AG04449 (cell line): ENCODE data around the gene TMEM74B.

Experiments used
- CTCF ChIA-PET: fragments of 350-600 bp; formaldehyde crosslinking; extraction: SDS; loops from one replicate; lab custom pipeline; 2021; ENCODE audit warnings: antibody characterized with exemption; lab: Yijun Ruan, JAX
- POLR2A ChIA-PET: fragments of 400-600, 350-600 bp; formaldehyde crosslinking; extraction: SDS; loops from one replicate; lab custom pipeline; 2020; ENCODE audit warnings: antibody characterized with exemption, inconsistent platforms; lab: Yijun Ruan, JAX
- DNase-seq: peaks from one replicate; pipeline ENCODE4 v3.0.0-alpha.2; 2010; ENCODE audit warnings: low read depth, low spot score
- H3K4me3 ChIP-seq: 2 replicates; pipeline ENCODE4 v1.5.1; 2011; ENCODE audit warnings: low read depth, mild to moderate bottlenecking, control low read depth, low read length
- TF ChIP-seq, protein P1 (sequence below): IDR thresholded peaks from one replicate; pipeline ENCODE4 v1.5.1; 2011; ENCODE audit warnings: mild to moderate bottlenecking, moderate library complexity, low read length, control low read depth, inconsistent platforms; ENCODE audit not compliant: insufficient read depth; ENCODE audit errors: missing control alignments

Gene TMEM74B

DNA sequence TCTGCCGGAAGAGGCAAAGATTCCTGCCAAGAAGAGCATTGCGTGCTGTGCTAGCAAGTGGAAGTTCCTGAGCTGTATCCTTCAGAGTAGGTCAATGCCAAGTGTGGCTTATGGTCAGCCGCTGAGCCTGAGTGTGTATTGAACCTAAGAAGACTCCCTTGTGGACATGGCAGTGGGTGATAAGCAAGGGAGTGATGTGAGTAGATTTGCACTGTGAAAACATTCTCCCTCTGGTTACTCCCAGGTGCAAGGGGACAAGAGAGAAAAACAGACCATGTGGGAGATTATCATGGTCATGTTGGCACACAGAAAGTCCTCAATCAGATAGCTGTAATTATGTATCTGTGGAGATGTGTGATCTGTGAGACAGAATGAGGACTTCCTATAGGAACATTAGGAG lies 6.1 kb upstream of the TMEM74B start:
- H3K4me3 ChIP-seq, result no peak overlapping the region
- ChIA-PET CTCF (interaction anchor here (0.9 kb wide), 1 partner anchor 22 kb away, joined by 3 read pairs; no protein-coding TSS in a partner anchor), POLR2A (no interaction called here)
- TF ChIP-seq, protein P1, sequence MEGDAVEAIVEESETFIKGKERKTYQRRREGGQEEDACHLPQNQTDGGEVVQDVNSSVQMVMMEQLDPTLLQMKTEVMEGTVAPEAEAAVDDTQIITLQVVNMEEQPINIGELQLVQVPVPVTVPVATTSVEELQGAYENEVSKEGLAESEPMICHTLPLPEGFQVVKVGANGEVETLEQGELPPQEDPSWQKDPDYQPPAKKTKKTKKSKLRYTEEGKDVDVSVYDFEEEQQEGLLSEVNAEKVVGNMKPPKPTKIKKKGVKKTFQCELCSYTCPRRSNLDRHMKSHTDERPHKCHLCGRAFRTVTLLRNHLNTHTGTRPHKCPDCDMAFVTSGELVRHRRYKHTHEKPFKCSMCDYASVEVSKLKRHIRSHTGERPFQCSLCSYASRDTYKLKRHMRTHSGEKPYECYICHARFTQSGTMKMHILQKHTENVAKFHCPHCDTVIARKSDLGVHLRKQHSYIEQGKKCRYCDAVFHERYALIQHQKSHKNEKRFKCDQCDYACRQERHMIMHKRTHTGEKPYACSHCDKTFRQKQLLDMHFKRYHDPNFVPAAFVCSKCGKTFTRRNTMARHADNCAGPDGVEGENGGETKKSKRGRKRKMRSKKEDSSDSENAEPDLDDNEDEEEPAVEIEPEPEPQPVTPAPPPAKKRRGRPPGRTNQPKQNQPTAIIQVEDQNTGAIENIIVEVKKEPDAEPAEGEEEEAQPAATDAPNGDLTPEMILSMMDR, result no peak
- no peak for DNase-seq

DNA sequence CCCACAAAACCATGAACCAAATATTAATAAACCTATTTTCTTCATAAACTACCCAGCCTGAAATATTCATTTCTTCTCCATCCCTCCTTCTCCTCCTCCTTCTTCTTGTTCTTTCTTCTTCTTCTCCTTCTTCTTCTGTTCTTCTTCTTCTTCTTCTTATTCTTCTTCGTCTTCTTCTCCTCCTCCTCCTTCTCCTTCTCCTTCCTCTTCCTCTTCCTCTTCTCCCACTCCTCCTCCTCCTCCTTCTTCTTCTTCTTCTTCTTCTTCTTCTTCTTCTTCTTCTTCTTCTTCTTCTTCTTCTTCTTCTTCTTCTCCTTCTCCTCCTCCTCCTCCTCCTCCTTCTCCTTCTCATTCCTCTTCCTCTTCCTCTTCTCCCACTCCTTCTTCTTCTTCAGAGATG lies 5.0 kb upstream of the TMEM74B start:
- H3K4me3 ChIP-seq, result no peak overlapping the region
- TF ChIP-seq, protein P1, result no peak
- DNase-seq, result no peak
- POLR2A ChIA-PET, result no interaction called here
- CTCF ChIA-PET, result no interaction called here

DNA sequence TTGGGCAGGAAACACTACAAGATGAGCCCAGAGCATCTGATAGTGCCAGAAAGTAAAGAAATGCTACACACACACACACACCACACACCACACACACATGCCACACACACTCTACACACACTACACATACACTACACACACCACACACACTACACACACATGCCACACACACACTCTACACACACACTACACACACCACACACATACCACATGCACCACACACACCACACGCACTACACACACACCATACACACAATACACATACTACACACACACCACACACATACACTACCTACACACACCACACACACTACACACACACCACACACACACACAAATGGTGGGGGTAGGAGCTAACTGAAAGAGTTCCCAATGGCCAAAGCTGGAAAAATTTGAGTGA lies 3.6 kb upstream of the TMEM74B start:
- ChIA-PET CTCF (interaction anchor here (0.8 to 1.5 kb wide), 2 partner anchors 10 to 19 kb away, joined by 3 to 9 read pairs; no protein-coding TSS in a partner anchor), POLR2A (no interaction called here)
- no peak overlapping the region for H3K4me3 ChIP-seq
- no peak for DNase-seq
- TF ChIP-seq, protein P1, result no peak

DNA sequence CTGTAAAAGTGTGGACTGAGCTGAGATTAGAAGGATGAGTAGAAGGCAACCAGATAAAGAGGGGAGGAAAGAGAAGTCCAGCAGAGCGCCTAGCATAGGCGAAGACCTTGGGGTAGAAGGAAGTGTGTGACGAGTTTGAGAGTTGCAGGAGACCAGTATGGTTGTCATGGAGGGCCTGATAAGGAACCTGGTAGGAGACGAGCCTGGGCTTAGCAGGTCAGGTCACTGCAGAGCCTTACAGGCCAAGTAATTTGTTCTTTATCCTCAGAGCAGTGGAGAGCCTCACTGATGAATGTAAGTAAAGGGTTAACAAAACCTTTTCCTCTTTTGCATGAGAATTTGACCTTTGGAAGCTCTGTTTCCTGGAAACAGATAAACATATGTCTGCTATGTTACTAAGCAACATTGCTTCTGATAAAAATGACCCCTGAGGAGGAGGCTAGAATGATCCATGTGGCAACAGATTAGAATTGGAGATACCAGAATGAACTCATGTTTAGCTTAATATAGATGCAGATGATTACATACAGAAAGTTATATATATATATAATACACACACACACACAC lies 2.9 kb upstream of the TMEM74B start:
- ChIA-PET POLR2A (no interaction called here), CTCF (interaction anchor here (1.1 to 1.5 kb wide), 2 partner anchors 10 to 79 kb away, joined by 3 to 9 read pairs; no protein-coding TSS in a partner anchor)
- H3K4me3 ChIP-seq, result no peak overlapping the region
- TF ChIP-seq, protein P1, result no peak
- DNase-seq, result no peak

DNA sequence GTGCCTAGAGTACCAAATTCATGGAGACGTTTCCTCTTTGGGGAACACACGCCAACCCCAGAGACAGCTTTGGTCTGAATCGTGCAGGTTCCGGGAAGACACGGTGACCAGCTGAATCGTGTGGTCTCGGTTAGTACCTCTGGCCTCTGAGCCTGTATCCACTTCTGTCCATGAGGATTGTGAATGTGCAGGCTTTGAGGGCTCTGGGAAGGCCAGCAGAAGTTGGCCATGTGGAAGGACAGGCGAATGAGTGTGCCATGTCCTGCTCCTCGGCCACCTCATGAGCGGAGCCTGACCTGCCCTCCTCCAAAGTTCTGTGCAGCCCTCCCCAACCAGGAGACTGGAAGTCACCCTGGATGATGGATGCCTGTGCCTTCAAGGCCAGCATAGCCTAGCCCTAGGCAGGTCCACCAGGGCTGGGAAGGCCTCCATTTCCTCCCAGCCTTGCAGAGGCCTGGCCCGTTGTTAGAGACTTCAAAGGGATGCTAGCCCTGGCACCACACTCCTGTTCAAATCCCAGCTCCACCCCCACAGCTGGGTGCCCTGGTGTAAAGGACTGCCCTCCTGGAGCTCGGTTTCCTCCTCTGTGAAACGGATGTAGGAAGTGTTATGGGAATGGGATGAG lies 1.7 kb upstream of the TMEM74B start:
- no peak overlapping the region for H3K4me3 ChIP-seq
- POLR2A ChIA-PET, result no interaction called here
- no peak for DNase-seq
- TF ChIP-seq, protein P1, result no peak
- CTCF ChIA-PET, result interaction anchor here (0.5 to 1.7 kb wide), 4 partner anchors 11 to 230 kb away, joined by 3 to 6 read pairs (median 3); no protein-coding TSS in a partner anchor

DNA sequence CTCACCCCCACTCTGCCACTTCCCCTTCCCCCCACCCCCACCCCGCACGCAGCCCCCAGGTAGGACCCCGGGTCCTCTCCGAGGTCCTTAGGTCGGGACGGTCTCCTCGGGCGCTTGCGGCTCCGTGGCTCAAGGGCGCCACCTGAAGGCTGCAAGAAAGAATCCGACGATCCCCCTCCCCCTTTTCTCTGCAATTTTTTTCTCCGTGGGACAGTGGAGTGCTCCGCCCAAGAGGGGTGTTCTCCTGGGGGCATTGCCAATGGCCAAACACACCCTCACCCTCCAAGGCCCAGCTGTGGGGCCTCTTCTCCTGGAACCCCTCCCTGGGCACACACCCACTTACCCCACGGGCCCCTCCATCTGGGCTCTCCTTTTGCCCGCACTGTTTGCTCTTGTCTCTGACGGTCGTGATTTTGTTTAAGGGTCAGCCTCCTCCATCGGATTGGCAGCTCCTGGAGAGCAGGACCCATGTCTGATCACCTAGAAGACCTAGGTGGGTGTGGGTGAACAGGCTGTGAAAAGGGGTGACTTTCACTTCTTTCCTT lies 1.1 kb upstream of the TMEM74B start:
- TF ChIP-seq, protein P1, result peak; percentile 67
- CTCF ChIA-PET, result interaction anchor here (0.5 to 1.7 kb wide), 3 partner anchors 11 to 230 kb away, joined by 3 to 6 read pairs (median 3); no protein-coding TSS in a partner anchor
- POLR2A ChIA-PET, result no interaction called here
- no peak for DNase-seq
- peak overlapping the region; percentile 40 for H3K4me3 ChIP-seq
